GM12864 (cell line): Measurements from ENCODE around the gene POLR1G.

ENCODE experiments used
- DNase-seq: peaks from one replicate; pipeline ENCODE4 v3.0.0-alpha.2; 2011; ENCODE audit warnings: low read depth
- H3K4me3 ChIP-seq: 2 replicates; pipeline ENCODE4 v1.5.1; 2011; ENCODE audit warnings: mild to moderate bottlenecking, low read depth, low read length, control low read depth
- CTCF ChIP-seq: IDR thresholded peaks from 2 replicates; pipeline ENCODE4 v1.5.1; 2011; ENCODE audit warnings: low read depth, mild to moderate bottlenecking, moderate library complexity, low read length, control low read depth, inconsistent platforms; ENCODE audit errors: missing control alignments

POLR1G gene

GRCh38 chr19:45363861-45364459, 42.5 kb upstream of the POLR1G start:
- no peak overlapping the region for H3K4me3 ChIP-seq
- no peak for DNase-seq
- TF ChIP-seq CTCF = no peak

DNA sequence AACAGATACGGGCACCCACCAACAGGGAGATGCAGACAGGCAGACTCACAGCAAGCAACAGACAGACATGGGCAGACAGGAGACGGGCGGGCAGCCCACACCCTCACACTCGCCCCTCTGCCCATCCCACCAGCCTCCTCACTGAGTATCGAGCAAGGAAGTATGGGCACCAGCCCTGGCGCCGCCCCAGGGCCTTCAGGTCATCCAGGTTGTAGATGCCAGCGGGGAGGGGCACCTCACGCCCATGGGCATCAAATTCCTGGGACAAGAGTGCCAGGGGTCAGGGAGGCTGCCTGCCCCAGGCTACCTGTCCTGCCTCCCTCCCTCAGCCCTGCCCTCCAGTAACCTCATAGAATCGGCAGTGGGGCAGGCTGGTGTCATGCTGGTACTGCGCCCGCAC, 41.7 kb upstream of the POLR1G start:
- H3K4me3 ChIP-seq = no peak overlapping the region
- no peak for DNase-seq
- no peak for TF ChIP-seq CTCF

DNA sequence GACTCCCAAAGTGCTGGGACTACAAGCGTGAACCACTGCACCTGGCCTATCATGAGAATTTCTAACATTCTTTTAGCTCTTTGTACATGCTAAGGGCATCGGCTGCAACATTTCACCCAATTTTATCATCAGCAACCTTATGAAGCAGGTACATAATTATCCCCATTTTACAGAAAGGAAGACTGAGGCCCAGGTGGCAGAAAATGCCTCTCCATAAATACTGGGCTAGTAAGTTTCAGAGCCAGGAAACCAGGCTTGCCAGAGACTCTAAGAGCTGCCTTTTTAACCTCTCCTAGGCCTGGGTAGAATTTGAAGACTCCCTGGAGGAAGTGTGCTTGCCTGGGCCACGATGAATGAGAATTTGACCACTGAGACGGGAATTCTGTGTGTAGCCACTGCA, 38.3 kb upstream of the POLR1G start:
- no peak for DNase-seq
- TF ChIP-seq CTCF = no peak
- H3K4me3 ChIP-seq = no peak overlapping the region

- H3K4me3 ChIP-seq = no peak overlapping the region
- TF ChIP-seq CTCF = no peak
- no peak for DNase-seq
Measured at GRCh38 chr19:45368737-45369340, 37.6 kb upstream of the POLR1G start.

DNA sequence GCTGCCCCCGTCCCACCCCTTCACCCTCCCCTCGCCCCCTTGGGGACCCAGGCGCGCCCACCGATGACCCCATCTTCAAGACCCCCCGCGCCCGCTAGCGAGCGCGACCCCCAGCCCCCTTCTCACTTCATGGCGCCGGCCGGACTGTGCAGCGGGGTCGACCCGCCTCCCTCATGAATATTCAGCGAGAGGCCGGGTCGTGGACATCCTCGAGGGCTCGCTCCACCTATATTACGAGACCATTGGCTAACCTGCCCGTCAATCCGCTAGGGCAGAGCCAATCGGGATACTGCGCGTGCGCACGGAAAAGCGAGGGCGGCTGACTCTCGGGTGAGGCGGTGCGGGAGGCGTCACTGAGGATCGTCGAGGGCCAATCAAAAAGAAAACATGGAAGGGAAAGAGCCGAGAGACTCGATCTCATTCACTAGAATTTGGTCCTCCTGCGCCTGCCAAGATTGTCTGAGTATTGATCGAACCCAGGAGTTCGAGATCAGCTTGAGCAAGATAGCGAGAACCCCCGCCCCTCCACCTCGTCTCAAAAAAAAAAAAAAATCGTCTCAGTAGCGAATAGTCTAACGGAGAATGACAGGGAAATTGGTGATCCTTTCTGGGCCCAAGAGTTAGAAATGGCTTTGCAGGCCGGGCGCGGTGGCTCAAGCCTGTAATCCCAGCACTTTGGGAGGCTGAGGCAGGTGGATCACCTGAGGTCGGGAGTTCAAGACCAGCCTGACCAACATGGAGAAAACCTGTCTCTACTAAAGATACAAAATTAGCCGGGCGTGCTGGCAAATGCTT, 35.8 kb upstream of the POLR1G start, which contains the start of gene ERCC2:
Gene ERCC2 (minus strand): TSS at position 164 of the 795 bp plus-strand sequence. CDS start 33 bp downstream, at position 131.
- H3K4me3 ChIP-seq = peak within 1 kb of the TSS; percentile 63
- TF ChIP-seq CTCF = no peak
- peak; percentile 97 for DNase-seq

GRCh38 chr19:45376045-45376724, 30.3 kb upstream of the POLR1G start:
- no peak for DNase-seq
- no peak overlapping the region for H3K4me3 ChIP-seq
- TF ChIP-seq CTCF = no peak
